Stimulated activated CD4-positive, alpha-beta T cell treated with anti-CD3 and anti-CD28 coated beads, TNF-alpha, amount 100 ng/mL, for 48 hours (primary cell): ENCODE measurements around the gene TMEM132C.

Experiments
- DNase-seq, 3 donors: peaks; one replicate each; pipeline ENCODE4 v3.0.0-alpha.2; 2020; ENCODE audit warnings: low read depth in 3 of 3

Gene TMEM132C

GRCh38 chr12:128415036-128415560 is 148.1 kb downstream of the TMEM132C start:
- no peak for DNase-seq

GRCh38 chr12:128418944-128419343 is 152.0 kb downstream of the TMEM132C start:
- no peak for DNase-seq

GRCh38 chr12:128420163-128420562 is 153.2 kb downstream of the TMEM132C start:
- DNase-seq = no peak

DNA sequence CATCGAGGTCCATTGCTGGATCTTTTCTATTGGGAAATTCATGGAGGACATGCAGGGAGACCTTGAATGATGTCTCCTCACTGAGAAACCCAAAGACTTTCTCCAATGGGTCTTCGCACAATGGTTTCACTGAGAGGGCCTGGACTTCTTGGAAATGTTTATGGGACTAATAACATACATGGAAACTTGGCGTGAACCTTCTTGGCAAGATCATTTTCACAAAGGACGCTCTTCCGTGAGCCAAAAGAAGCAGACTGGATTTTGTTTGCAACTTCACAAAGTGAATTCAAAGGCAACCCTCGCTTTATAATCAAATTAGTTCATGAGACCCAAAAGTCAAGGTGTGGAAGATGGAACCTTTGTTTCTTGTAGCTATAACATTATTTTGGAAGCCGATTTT is 154.4 kb downstream of the TMEM132C start:
- no peak for DNase-seq

DNA sequence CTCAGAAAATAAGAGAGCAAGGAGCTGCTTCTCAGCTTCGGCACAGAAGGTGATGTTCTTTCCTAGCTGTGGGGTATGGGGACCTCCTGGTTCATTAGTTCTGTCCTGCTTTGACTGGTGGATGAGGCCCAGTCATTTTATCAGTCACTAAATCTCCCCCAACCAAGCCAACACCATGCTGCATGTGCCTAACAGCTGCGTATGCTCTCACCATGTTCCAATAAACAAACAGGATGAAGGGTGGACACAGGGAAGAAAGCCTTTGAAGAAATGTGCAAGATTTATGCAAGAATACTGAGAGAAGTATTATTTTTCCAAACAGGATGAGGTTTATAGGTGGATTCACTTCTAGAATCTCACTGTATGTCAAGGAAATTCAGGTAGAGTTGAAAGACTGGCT is 156.2 kb downstream of the TMEM132C start:
- no peak for DNase-seq

DNA sequence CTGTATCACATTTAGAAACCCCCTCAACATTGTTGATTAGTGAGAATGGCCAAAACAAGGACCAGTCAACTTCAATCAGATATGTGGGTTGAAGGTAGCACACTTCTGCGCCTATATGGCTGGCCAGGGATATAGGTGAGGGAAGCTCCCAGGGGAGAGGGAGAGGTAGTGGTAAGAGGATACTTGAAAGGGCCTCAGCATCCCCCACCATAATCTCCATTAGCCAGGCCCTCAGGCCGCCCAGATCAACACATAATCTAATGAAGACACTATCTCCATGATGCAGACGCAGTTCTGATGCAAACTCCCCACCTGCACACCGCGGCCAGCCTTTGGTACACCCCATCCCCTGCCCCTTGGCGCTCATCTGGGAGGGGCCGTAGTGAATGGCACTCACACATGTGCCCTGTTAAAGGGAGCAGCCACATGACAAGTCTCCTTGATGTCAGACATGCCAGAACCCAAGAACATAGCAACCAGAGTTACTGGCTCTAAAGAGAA is 158.0 kb downstream of the TMEM132C start:
- no peak for DNase-seq

DNA sequence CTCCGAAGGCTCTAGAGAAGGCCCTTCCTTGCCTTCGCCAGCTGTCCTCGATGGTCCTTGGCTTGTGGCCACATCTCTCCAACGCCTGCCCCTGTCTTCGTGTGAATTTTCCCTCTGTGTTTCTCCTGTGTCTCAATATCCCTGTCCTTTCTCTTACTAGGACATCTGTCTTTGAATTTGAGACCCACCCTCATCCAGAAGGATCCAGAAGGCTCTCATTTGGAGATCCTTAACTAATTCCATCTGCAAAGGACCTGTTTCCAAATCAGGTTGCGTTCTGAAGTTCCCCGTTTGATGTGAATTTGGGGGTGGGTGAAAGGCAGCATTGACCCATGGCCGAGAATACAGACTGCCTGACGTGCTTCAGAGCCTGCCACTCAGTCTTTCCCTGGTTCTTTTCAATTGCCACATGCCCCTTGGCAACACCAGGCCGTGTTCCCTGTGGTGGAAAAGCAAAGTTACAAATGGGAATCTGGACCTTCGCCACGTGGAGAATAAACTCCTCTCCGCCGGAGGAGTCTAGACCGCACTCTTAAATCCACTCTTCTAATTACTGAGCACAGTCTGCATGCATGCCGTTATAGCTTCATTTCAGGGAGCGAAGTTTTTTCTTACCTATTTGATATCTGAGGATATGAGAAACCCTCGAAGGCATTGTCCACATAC is 158.8 kb downstream of the TMEM132C start:
- no peak for DNase-seq

GRCh38 chr12:128426511-128426910 is 159.5 kb downstream of the TMEM132C start:
- DNase-seq = no peak

- DNase-seq = no peak
These were observed 172.8 kb downstream of the TMEM132C start for GRCh38 chr12:128439796-128440195.

- DNase-seq = no peak
These were observed 175.1 kb downstream of the TMEM132C start for GRCh38 chr12:128442096-128442495.

DNA sequence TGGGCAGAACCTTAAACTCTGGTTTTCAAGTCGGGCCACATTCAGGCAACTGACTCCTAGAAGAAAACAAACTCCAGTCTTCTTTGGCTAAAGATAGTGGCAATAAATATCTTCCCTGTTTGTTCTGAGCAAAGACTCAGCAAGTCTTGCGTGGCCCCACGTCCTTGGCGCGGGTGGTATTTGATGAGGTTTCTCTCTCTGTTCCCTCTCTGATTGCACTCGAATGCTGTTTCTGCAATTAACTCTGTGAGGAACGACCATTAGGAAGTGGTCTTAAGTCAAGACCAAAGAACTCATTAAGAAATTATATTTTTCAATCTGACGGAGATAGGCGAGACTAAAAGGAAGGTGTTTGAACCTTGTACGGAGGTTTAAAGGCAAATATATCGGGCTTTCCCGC is 177.6 kb downstream of the TMEM132C start:
- DNase-seq = no peak

DNA sequence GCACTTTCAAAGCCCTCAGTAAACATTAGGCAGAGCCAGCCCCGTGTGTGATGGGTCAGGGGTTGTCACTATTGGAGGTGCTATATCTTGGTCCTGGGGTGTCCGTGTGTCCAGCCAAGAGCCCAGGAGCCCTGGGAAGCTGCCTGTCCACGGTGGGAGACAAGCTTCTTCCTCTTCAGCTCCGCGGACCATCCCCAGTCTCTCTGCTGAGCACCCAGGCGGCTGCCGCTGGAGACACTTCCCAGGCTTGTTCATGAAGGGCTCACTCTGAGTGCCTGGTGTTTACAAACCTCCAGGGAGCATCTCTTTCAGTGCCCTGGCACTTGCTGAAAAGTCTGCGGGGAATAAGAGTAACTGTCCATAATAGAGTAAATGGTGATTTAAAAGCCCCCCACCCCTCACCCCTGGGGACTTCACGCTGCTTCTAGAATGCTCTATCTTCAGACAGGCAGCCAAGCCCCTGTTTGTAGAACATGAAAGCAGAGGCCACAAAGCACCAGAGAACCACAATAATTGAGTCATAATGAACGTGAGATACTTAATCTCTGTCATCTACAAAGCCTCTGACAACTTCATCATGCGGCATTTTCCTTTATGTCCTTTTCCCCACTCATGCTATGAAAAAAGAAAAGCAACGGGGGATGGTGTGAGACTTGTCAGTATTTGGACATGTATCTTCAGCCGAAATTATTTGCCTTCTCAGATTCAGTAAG is 178.6 kb downstream of the TMEM132C start:
- no peak for DNase-seq

DNA sequence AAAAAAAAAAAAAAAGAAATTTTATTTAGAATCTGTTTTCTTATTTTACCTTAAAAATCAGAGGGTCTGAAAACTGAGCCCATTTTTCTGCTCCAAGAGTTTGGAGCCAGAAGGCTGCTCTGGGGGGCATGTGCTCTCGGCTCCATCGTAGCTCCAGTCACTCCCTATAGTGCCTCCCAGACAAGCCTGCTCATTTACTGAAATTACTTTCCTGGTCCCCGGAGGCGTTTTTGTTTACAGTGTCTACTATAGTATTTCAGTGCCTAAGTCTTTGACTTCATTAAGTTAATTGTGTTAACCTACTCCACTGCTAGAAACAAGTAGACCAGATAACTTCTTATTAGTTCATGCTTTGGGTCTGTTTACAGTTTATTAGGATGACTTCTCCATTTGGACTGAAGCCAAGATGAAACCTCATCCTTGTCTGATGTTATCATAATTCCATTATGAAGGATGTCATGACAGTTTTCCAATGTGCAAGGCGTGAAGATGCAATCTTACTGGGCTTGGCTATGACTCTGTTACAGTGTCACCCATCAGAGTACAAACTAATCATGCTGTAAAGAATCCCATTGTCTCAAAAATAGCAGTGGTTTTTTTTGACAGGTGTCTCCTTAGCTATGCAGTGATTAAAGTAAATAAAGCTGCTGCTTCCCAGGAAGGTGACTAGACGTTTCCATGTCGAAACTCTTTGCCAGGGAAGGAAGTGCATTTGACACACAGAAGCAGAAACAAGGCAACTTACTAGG is 182.3 kb downstream of the TMEM132C start:
- no peak for DNase-seq

DNA sequence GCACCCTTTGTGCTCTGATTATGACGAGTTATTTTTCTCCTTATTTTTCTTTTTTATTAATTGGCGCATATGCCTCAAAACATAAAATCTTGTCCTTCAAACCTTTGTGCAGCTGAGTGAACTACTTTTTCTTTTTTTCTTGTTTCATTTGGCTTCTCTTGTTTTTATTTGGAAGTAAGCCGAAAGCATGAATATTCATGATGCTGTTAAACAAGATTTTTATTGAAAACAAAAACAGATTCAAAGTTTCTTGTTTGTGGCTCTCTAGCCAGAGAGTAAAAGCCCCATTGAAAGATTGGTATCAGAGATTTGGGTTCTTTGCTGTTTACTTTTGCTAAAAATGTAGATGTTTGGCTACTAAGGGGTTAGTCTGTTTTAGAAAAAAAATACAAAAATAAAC is 183.8 kb downstream of the TMEM132C start:
- DNase-seq = no peak

DNA sequence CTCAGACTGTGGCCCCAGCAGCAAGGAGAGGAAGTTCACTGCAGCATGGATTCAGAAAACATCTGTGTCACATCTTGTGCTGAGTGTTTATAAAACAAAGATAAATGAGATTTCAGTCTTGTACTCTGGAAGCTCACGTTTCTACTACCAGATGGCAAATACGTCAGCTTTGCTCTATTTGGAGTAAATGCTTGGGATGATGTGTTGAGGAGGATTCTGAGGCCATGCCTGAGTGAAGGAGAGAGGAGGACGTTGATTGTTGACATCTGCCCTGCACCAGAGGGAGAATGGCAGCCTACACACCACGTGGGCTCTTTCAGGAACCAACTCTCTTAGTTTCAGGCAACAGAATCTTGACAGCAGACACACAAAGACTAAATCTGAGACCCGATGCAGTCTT is 188.9 kb downstream of the TMEM132C start:
- no peak for DNase-seq

DNA sequence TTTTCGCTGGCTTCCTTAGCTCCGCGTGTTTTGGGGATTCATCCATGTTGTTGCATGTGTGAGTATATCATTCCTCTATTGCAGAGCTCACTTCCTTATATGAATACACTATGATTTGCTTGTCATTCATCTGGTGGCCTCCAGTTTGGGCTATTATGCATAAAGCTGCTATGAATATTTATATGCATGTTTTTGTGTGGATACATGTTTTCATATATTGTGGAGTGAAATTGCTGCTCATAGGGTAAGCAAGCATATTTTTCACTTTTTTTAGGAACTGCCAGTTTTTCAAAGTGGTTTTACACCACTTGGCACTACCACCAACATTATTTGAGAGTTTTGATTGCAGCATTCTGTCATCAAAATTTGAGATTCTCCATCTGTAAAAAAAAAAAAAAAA is 190.0 kb downstream of the TMEM132C start:
- no peak for DNase-seq

DNA sequence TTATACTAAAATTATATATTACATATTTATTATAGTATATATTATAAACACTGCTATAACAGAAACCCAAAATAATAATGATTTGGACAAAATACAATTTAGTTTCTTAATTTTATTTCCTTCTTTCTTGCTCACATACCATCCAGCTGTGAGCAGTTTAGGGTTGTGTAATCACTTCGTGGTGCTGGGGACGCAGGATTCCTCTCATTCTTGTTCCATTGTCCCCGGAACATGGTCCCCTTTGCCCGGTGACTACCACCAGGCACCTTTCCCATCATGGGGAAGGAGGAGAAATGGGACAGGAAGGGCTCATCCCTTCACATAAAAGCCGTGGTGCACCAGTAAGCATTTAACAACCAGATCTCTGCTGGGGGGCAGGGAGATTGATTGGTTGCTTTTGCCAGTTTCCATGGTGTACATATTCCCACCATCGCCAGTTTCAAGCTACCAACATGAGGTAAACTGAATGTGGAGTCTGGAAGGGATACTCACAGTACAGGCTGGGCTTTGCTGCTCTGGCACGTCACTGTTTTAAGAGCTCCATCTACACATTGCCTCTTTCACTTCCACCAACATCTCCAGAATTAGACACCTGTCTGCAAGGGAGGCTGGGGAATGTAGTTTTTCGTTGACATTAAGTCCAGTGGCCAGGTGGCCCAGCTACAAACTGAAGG is 191.5 kb downstream of the TMEM132C start:
- DNase-seq = no peak

DNA sequence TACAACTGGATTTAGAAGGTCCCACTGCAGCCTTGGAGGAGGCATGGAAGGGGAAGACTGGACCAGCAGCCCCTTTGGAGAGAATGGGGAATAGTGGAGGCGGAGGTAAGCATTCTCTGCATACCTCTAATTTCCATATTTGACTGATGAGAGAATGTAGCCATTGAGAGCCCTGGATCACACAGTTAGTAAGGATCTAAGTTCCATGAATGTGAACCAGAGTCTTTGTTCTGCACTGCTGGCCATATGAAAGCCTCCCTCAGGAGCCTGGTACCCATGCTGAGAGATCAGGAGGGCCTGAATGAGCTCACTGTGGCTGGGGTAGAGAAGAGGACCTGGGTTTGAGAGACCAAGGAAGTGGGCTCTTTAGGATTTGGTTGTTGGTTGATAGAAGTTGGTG is 192.1 kb downstream of the TMEM132C start:
- DNase-seq = no peak

DNA sequence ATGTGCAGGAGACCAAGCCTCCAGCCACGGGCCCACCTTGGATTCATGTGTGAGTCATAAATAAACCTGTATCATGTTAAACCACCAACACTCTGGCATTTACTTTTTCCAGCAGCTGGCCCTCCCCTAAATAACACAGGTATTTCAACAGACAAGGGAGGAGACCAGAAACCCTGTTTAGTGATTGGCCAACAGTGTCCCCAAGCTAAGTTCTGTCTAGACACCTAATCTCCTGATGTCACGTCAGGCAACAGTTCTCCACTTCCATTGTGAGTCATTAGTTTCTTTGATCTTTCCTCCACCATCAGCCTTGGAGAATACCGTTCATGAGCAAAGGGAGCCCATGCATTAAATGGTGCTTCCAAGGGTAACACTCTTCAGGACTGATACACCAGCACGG is 196.9 kb downstream of the TMEM132C start:
- DNase-seq = no peak

DNA sequence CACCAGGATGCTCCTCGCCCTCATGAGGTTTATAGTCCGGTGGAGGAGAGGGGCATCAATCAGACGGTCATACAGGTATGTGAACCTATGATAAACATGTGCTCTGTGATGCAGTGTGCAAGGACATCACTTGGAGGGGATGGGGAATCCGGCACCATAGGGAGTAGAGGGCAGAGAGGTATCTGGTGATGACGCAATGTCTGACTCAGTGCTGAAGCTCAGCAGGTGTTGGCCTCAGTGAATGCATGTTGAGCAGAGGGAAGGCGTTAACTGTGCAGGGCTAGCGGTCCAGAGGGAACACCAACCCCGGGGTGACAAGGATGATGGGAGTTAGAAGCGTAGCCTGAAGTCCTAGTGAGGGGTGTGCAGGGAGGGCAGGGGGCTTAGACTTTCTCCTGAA is 200.9 kb downstream of the TMEM132C start:
- DNase-seq = no peak

DNA sequence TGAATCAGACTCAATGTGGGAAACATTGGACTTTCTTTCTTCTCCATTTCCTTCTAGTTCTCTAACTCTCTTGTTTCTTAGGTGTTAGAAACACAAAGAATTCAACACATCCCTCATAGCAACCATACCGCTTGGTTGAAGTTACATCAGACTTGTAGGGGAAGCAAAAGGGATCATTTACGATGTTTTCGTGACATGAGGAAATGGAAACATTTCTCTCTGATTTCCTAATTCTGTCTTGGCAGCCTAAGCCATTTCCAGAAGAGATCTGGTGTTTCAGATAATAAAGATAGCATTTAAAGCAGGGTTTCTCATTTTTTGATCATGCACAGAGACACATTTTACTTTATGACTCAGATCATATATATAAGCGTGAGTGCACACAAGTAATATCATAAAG is 202.0 kb downstream of the TMEM132C start:
- no peak for DNase-seq

- no peak for DNase-seq
These were observed 204.5 kb downstream of the TMEM132C start for GRCh38 chr12:128471491-128471890.
